ENCODE data around the gene NCAPG2. TPM values are rescaled to one million over a fixed set of nuclear protein-coding genes. Genes with fewer than 3 reads are reported as not detected.

Gene NCAPG2
- total and polyA plus RNA-seq, 2 of the 13 experiments (the other 11 are each of a cell fraction or from before 2014, with no cell fraction given): 15.1 to 30.7 TPM

DNA sequence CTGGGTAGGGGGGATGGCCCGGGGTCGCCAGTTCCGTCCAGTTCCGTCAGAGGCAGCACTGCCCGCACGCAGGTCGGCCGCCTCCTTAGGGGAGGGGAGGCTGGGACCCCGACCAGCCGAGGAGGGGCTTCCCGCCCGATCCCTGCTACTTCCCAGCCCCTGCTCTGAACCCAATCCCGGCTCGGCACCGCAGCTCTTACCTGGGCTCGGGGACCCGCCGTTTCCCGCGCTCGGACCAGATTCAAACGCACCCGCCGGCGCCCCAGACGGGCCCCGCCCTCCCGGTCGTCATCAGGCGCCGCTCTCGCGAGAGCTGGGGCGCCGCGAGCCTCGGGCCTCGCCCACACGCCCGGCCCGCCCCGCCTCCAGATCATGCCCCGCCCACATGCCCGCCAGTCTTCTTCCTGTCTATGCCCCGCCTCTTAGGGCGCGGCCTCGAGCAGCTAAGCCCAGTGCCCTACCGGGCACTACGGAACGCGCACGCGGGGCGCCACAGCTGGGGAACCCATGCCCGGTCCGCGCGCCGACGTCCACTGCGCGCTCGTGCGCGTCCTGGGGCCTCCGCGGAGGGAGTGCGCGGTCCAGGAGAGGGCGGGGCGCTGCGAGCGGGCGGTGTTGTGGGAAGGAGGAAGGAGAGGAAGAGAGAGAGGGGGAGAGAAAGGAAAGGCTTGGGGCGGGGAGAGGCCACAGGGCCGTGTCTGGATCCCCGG lies at the start of gene NCAPG2 (continued):
- TF ChIP-seq, protein P1, sequence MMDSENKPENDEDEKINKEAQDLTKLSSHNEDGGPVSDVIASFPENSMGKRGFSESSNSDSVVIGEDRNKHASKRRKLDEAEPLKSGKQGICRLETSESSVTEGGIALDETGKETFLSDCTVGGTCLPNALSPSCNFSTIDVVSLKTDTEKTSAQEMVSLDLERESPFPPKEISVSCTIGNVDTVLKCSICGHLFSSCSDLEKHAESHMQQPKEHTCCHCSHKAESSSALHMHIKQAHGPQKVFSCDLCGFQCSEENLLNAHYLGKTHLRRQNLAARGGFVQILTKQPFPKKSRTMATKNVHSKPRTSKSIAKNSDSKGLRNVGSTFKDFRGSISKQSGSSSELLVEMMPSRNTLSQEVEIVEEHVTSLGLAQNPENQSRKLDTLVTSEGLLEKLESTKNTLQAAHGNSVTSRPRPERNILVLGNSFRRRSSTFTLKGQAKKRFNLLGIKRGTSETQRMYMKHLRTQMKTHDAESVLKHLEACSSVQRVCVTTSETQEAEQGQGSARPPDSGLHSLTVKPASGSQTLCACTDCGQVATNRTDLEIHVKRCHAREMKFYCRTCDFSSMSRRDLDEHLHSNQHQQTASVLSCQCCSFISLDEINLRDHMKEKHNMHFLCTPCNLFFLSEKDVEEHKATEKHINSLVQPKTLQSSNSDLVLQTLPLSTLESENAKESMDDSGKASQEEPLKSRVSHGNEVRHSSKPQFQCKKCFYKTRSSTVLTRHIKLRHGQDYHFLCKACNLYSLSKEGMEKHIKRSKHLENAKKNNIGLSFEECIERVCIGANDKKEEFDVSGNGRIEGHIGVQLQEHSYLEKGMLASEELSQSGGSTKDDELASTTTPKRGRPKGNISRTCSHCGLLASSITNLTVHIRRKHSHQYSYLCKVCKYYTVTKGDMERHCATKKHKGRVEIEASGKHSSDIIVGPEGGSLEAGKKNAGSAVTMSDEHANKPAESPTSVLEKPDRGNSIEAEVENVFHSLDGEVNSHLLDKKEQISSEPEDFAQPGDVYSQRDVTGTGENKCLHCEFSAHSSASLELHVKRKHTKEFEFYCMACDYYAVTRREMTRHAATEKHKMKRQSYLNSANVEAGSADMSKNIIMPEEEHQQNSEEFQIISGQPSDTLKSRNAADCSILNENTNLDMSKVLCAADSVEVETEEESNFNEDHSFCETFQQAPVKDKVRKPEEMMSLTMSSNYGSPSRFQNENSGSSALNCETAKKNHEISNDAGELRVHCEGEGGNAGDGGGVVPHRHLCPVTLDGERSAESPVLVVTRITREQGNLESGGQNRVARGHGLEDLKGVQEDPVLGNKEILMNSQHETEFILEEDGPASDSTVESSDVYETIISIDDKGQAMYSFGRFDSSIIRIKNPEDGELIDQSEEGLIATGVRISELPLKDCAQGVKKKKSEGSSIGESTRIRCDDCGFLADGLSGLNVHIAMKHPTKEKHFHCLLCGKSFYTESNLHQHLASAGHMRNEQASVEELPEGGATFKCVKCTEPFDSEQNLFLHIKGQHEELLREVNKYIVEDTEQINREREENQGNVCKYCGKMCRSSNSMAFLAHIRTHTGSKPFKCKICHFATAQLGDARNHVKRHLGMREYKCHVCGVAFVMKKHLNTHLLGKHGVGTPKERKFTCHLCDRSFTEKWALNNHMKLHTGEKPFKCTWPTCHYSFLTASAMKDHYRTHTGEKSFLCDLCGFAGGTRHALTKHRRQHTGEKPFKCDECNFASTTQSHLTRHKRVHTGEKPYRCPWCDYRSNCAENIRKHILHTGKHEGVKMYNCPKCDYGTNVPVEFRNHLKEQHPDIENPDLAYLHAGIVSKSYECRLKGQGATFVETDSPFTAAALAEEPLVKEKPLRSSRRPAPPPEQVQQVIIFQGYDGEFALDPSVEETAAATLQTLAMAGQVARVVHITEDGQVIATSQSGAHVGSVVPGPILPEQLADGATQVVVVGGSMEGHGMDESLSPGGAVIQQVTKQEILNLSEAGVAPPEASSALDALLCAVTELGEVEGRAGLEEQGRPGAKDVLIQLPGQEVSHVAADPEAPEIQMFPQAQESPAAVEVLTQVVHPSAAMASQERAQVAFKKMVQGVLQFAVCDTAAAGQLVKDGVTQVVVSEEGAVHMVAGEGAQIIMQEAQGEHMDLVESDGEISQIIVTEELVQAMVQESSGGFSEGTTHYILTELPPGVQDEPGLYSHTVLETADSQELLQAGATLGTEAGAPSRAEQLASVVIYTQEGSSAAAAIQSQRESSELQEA (CRISPR knock-in tag; IDR thresholded peaks at IDR 0.05; ENCODE audit: not compliant biosample characterization): no peak
- TF ChIP-seq ZMYM4 (CRISPR knock-in tag; IDR thresholded peaks at IDR 0.05) (peak; percentile 87), CEBPB (IDR thresholded peaks at IDR 0.05; ENCODE audit: borderline replicate concordance, low read depth, low read length) (no peak), SSRP1 (CRISPR knock-in tag; IDR thresholded peaks at IDR 0.05) (no peak), MTF1 (CRISPR knock-in tag; IDR thresholded peaks at IDR 0.05) (no peak), ZNF607 (CRISPR knock-in tag; IDR thresholded peaks at IDR 0.05; ENCODE audit: borderline replicate concordance) (peak; percentile 23; the same call in 1 of the 2 replicates), ETV5 (CRISPR knock-in tag; IDR thresholded peaks at IDR 0.05; ENCODE audit: borderline replicate concordance) (peak; percentile 40; the same call in 1 of the 2 replicates), ZNF652 (CRISPR knock-in tag; IDR thresholded peaks at IDR 0.05; ENCODE audit: borderline replicate concordance, low read depth) (no peak), FOSL1 (CRISPR knock-in tag; IDR thresholded peaks at IDR 0.05; ENCODE audit: borderline replicate concordance) (no peak), MTF2 (CRISPR knock-in tag; IDR thresholded peaks at IDR 0.05; ENCODE audit: borderline replicate concordance) (no peak; the same call in 1 of the 2 replicates), ARNT (IDR thresholded peaks at IDR 0.05) (no peak), HMG20B (CRISPR knock-in tag; conservative IDR thresholded peaks at IDR 0.05) (no peak)
- TF ChIP-seq, protein P2, sequence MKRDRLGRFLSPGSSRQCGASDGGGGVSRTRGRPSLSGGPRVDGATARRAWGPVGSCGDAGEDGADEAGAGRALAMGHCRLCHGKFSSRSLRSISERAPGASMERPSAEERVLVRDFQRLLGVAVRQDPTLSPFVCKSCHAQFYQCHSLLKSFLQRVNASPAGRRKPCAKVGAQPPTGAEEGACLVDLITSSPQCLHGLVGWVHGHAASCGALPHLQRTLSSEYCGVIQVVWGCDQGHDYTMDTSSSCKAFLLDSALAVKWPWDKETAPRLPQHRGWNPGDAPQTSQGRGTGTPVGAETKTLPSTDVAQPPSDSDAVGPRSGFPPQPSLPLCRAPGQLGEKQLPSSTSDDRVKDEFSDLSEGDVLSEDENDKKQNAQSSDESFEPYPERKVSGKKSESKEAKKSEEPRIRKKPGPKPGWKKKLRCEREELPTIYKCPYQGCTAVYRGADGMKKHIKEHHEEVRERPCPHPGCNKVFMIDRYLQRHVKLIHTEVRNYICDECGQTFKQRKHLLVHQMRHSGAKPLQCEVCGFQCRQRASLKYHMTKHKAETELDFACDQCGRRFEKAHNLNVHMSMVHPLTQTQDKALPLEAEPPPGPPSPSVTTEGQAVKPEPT (CRISPR knock-in tag; IDR thresholded peaks at IDR 0.05; ENCODE audit: low read depth): no peak
- TF ChIP-seq, protein P3, sequence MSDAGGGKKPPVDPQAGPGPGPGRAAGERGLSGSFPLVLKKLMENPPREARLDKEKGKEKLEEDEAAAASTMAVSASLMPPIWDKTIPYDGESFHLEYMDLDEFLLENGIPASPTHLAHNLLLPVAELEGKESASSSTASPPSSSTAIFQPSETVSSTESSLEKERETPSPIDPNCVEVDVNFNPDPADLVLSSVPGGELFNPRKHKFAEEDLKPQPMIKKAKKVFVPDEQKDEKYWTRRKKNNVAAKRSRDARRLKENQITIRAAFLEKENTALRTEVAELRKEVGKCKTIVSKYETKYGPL (CRISPR knock-in tag; IDR thresholded peaks at IDR 0.05): no peak
- TF ChIP-seq, protein P4, sequence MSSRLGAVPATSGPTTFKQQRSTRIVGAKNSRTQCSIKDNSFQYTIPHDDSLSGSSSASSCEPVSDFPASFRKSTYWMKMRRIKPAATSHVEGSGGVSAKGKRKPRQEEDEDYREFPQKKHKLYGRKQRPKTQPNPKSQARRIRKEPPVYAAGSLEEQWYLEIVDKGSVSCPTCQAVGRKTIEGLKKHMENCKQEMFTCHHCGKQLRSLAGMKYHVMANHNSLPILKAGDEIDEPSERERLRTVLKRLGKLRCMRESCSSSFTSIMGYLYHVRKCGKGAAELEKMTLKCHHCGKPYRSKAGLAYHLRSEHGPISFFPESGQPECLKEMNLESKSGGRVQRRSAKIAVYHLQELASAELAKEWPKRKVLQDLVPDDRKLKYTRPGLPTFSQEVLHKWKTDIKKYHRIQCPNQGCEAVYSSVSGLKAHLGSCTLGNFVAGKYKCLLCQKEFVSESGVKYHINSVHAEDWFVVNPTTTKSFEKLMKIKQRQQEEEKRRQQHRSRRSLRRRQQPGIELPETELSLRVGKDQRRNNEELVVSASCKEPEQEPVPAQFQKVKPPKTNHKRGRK (CRISPR knock-in tag; IDR thresholded peaks at IDR 0.05): no peak
- TF ChIP-seq, protein P5, sequence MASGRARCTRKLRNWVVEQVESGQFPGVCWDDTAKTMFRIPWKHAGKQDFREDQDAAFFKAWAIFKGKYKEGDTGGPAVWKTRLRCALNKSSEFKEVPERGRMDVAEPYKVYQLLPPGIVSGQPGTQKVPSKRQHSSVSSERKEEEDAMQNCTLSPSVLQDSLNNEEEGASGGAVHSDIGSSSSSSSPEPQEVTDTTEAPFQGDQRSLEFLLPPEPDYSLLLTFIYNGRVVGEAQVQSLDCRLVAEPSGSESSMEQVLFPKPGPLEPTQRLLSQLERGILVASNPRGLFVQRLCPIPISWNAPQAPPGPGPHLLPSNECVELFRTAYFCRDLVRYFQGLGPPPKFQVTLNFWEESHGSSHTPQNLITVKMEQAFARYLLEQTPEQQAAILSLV (CRISPR knock-in tag; IDR thresholded peaks at IDR 0.05; ENCODE audit: borderline replicate concordance): peak; percentile 87

Measured in HepG2 (cell line).